Measurements from ENCODE around the gene ZBTB48.

ZBTB48 gene

DNA sequence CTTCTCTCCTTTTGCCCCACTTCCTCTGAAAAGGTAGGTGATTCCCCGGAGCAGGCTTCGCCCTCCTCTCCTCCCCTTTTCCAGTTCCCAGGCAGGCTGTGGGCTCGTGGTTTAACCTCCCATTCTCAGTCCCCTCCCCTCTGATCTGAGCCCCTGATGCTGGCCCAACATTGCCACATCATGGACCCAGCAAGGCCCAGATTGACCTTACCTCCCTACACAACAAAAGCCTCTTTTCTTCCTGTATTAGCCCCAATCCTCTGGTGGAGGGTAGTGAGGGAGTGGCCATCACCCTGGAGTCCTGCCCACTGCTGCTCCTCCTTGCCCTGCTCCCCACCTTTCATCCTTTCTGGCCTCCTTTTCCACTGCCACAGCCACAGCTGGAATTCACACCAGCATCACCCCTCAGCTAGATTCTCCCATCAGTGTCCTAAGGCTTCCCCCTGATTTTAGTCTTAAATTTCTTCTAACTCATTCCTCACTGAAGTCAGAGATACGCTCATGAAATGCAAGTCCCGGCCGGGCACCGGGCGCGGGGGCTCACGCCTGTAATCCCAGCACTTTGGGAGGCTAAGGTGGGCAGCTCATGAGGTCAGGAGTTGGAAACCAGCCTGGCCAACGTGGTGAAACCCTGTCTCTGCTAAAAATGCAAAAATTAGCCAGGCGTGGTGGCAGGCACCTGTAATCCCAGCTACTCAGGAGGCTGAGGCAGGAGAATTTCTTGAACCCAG lies 7.0 kb upstream of the ZBTB48 start:
- TF ChIP-seq, protein P1, sequence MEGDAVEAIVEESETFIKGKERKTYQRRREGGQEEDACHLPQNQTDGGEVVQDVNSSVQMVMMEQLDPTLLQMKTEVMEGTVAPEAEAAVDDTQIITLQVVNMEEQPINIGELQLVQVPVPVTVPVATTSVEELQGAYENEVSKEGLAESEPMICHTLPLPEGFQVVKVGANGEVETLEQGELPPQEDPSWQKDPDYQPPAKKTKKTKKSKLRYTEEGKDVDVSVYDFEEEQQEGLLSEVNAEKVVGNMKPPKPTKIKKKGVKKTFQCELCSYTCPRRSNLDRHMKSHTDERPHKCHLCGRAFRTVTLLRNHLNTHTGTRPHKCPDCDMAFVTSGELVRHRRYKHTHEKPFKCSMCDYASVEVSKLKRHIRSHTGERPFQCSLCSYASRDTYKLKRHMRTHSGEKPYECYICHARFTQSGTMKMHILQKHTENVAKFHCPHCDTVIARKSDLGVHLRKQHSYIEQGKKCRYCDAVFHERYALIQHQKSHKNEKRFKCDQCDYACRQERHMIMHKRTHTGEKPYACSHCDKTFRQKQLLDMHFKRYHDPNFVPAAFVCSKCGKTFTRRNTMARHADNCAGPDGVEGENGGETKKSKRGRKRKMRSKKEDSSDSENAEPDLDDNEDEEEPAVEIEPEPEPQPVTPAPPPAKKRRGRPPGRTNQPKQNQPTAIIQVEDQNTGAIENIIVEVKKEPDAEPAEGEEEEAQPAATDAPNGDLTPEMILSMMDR (IDR thresholded peaks at IDR 0.05; ENCODE audit: insufficient read depth, low read depth, low read length, missing control alignments), result no peak
- DNase-seq (ENCODE audit: low read depth), result no peak
- no peak overlapping the region for H3K4me3 ChIP-seq (ENCODE audit: low read depth, low read length)

DNA sequence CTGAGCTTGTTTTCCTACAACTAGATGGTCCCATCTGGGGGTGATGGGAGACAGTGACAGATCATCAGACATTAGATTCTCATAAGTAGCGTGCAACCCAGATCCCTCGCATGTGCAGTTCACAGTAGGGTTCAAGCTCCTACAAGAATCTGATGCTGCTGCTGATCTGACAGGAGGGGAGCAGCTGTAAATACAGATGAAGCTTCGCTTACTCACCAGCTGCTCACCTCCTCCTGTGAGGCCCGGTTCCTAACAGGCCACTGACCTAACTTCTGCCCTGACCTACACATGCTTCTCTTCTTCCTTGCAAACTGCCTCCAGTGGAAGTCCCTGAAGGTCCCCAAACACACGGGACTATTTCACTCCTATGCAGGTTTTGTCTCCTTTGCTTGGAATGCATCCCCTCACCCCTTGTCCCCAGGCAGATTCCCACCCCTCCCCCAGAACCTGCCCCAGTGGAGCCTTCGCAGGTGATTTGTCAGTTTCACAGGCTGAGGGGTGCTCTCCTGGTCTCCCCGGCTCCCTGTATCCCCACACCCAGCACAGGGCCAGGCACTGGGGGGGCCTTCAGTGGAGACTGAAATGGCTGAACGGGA lies 5.7 kb upstream of the ZBTB48 start:
- TF ChIP-seq, protein P1 (IDR thresholded peaks at IDR 0.05; ENCODE audit: insufficient read depth, low read depth, low read length, missing control alignments), result no peak
- DNase-seq (ENCODE audit: low read depth), result no peak
- no peak overlapping the region for H3K4me3 ChIP-seq (ENCODE audit: low read depth, low read length)

DNA sequence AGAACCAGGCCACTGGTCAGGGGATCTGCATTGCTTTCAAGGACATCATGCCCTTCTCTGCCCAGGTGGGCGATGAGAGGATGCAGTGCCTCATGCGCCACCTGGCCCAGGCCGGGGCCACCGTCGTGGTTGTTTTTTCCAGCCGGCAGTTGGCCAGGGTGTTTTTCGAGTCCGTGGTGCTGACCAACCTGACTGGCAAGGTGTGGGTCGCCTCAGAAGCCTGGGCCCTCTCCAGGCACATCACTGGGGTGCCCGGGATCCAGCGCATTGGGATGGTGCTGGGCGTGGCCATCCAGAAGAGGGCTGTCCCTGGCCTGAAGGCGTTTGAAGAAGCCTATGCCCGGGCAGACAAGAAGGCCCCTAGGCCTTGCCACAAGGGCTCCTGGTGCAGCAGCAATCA lies 5.0 kb upstream of the ZBTB48 start:
- TF ChIP-seq, protein P1 (IDR thresholded peaks at IDR 0.05; ENCODE audit: insufficient read depth, low read depth, low read length, missing control alignments), result no peak
- DNase-seq (ENCODE audit: low read depth), result no peak
- no peak overlapping the region for H3K4me3 ChIP-seq (ENCODE audit: low read depth, low read length)

DNA sequence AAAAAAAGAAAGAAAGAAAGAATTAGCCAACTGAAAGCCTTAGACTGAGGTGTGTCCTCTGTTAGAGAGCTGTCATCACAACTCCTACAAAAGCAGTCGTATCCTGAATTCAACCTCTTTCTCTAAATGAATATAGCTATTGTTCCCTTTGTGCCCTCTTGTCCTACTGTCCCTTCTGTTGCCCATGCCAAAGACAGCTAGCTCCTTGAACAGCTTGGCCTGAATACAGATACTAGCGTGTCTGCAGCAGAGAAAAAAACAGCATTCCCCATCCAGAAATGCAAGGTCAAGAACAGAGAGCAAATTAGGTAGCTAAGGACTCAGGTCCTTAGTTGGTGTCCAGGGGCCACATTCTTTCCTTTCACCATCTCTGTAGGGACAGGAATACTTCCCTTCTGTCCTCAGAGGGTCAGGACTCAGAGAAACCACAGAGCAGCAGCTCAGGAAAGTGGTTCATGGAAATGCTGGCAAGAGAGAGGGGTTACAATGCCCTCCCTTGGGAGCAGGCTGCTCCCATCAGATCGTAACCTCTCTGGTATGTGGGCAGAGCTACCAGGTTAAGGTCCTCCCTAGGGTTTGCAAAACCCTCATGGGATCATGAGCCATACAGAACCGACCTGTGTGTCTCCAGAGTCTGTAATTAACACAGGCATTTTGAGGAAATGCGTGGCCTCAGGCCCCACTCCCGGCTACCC lies 1.8 kb upstream of the ZBTB48 start:
- no peak for DNase-seq (ENCODE audit: low read depth)
- TF ChIP-seq, protein P1 (IDR thresholded peaks at IDR 0.05; ENCODE audit: insufficient read depth, low read depth, low read length, missing control alignments), result no peak
- H3K4me3 ChIP-seq (ENCODE audit: low read depth, low read length), result no peak overlapping the region

DNA sequence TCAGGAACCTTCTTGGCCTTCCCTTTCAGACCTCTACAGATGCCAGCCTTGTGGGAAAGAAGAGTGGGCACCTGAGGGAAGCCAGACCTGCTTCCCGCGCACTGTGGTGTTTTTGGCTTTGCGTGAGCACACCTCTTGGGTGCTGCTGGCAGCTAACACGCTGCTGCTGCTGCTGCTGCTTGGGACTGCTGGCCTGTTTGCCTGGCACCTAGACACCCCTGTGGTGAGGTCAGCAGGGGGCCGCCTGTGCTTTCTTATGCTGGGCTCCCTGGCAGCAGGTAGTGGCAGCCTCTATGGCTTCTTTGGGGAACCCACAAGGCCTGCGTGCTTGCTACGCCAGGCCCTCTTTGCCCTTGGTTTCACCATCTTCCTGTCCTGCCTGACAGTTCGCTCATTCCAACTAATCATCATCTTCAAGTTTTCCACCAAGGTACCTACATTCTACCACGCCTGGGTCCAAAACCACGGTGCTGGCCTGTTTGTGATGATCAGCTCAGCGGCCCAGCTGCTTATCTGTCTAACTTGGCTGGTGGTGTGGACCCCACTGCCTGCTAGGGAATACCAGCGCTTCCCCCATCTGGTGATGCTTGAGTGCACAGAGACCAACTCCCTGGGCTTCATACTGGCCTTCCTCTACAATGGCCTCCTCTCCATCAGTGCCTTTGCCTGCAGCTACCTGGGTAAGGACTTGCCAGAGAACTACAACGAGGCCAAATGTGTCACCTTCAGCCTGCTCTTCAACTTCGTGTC lies 995 bp upstream of the ZBTB48 start:
- H3K4me3 ChIP-seq (ENCODE audit: low read depth, low read length), result no peak overlapping the region
- TF ChIP-seq, protein P1 (IDR thresholded peaks at IDR 0.05; ENCODE audit: insufficient read depth, low read depth, low read length, missing control alignments), result no peak
- no peak for DNase-seq (ENCODE audit: low read depth)

DNA sequence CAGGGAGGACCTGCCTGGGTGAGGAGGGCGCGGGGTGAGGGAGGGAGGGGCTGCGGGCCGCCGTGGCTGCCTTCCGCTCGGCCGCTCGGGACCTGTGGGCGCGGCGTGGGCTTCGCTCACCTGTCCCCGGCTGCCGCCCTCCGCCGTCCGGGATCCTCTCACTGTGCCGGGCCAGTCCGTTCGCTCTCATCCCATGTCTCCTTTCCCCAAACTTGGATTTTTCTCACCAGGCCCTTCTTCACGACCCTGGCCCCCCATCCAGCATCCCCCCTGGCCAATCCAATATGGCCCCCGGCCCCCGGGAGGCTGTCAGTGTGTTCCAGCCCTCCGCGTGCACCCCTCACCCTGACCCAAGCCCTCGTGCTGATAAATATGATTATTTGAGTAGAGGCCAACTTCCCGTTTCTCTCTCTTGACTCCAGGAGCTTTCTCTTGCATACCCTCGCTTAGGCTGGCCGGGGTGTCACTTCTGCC lies 362 bp downstream of the ZBTB48 start:
- DNase-seq (ENCODE audit: low read depth), result no peak
- TF ChIP-seq, protein P1 (IDR thresholded peaks at IDR 0.05; ENCODE audit: insufficient read depth, low read depth, low read length, missing control alignments), result no peak
- H3K4me3 ChIP-seq (ENCODE audit: low read depth, low read length), result peak overlapping the region; percentile 83
